CD4-positive, alpha-beta T cell treated with Interleukin-10 for 1 hour (primary cell): ENCODE measurements around the gene CARNS1.
"Not testable (repeated sequence)": the region's sequence is repeated elsewhere in the genome, so short reads cannot be mapped to it uniquely, and the experiment has no call there.

Experiments
- DNase-seq: peaks from one replicate; pipeline ENCODE4 v3.0.0-alpha.2; 2020

Gene CARNS1

DNA sequence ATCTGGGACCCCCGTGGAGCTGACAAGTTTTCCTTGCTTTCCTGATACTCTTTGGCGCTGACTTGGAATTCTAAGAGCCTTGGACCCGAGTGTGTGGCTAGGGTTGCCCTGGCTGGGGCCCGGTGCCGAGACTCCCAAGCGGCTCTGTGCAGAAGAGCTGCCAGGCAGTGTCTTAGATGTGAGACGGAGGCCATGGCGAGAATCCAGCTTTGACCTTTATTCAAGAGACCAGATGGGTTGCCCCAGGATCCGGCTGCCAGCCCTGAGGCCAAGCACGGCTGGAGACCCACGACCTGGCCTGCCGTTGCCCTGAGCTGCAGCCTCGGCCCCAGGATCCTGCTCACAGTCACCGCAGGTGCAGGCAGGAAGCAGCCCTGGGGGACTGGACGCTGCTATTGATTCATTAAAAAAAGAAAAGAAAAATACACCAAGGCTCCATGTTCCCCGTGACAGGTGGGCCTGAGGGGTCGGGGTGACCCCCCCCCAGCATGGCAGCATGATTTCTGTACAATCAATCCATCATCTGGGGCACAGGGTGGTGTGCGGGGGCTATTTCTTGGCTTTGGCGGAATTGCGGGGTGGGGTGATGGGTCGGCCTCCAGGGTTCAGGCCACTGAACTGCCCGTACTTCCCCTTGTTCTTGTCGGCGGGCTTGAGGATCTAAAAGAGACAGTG is 17.4 kb upstream of the CARNS1 start:
- DNase-seq, result no peak

DNA sequence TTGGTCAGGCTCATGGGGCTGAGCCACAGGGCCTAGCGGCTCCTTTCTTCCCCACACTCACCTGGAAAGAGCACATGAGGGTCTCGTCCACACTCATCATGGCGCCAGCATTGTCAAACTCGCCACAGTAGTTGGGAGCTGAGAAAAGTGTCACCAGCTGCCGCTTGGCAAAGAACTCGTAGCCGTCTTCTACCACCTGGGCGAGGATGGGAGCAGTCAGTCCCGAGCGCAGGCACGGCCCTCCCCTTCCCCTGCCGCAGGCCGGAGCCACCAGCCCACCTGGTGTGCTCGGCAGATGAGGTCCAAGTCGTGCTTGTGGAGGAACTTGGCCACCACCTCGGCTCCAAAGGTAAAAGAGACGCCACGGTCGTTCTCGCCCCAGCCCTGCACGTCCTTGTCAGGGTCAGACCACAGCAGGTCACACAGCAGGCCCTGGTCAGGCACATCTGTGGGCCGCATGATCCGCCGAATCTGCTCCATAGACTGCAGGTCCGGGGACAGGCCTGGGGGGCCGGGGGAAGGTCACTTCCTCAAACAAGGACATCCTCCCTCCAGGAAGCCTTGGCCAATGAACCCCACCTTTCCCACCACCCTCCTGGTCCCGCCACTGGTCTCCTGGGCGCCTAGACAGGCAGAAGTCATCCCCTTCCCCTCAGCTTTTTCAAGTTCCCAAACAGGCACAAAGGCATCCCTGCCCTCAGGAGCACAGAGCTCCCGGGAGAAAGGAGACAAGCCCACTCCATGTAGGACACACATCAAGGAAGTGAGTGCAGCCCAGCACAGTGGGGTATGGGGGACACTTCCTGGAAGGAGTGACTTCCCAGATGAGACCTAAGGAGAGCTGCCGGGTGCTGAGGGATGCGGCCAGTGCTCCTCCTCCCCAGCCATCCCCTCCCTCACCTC is 16.6 kb upstream of the CARNS1 start:
- DNase-seq, result no peak

DNA sequence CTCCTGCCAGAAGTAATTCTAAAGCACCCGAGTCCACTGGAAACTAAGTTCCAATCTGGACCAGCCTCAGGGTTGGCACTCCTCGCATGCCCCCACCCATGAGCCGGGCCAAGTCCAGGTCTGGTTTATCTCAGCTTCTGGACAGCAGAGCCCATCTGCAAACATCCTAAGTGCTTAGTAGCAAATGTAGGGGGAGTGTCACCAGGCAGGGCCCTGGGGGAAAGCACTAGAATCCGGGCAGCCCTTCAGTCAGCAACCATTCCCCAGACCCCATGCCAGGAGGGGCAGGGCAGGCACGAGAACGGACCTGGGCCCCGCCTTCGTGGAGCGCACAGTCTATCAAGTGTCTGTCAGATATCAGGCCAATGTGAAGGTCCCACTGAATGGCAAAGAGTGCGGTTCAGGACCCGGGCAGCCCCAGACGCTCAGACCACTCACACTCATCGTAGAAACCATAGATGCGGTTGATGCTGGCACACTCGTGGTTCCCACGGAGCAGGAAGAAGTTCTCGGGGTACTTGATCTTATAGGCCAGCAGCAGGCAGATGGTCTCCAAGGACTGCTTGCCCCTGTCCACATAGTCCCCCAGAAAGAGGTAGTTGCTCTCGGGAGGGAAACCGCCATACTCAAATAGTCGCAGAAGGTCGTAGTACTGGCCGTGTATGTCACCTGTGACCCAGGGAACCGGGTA is 15.1 kb upstream of the CARNS1 start:
- DNase-seq, result no peak

DNA sequence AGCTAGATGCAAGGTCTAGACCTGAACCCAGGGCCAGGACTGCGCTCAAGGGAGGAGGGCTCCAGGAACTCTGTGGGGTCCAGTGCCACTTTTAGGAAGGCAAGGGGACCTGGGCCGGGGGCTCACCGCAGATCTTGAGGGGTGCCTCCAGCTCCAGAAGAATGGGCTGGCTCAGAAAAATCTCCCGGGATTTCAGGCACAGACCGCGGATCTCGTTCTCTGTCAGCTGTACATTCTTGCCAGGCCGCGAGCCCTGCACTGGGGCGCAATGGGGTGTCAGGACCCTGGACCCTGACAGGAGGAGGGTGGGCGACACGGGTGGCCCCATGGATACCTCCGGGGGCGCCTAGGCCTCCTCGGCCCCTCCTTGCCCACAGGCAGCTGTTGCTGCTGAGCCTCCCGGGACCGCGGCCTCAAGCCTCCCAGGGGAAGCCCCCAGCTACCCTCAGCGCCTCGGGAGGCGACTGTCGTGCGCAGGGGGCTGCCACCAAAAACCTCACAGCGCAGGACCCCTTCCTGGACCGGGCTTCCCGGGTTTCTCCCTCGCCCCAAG is 14.5 kb upstream of the CARNS1 start:
- no peak for DNase-seq

DNA sequence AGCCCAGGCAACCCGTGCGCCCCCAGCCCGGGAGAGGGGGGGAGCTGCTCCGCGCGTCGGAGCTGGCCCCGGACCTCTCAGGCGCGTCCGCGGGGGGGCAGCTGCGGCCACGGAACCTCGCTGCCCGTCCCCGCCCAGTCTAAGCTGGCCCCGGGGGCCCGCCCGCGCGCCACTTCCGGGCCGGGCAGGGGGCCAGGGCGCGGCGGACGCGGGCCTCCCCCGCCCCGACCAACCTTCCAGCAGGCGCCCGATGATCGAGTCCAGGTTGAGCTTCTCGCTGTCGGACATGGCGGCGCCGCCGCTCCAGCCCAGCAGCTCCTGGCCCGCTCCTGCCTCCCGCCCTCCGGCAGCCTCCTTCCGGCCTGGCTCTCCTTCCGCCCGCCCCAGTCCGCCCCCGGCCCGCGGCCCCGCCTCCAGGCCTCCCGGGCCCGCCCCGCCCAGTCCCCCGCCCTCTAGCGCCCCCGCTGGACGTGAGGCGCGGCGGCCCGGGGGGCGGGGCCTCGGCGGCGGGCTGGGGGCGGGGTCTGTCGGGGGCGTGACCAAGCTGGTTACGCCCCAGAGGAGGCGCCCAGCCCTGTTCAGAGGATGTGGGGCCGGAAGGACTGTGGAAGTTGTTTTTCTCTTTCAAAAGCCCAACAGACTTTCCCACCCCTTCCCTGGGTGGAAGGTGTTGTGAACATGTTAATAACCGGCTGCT is 13.8 kb upstream of the CARNS1 start, which contains the start of gene PPP1CA:
Gene PPP1CA (minus strand): TSS at position 364 of the 697 bp plus-strand sequence. CDS start 76 bp downstream, at position 288.
- peak; percentile 90 for DNase-seq

DNA sequence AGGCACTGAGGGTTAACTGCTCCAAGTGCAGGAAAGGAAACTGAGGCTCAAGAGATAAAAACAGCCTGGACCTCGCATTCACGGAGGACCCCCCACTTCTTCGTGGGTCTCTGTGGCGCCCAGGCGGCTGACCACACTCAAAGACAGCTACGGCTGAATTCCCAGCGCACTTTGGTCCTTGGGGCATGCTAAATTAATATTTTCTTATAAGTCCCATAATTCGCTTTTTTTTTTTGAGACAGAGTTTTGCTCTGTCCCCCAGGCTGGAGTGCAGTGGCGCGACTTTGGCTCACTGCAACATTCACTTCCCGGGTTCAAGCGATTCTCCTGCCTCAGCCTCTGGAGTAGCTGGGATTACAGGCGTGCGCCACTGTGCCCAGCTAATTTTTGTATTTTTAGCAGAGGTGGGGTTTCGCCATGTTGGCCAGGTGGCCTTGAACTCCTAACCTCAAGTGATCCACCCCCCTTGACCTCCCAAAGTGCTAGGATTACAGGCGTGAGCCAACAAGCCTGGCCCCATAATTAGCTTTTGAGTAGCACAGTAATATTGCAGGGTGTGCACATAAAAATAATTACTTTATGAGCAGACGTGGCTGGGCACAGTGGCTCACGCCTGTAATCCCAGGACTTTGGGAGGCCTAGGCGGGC is 13.2 kb upstream of the CARNS1 start:
- DNase-seq, result not testable (repeated sequence)

DNA sequence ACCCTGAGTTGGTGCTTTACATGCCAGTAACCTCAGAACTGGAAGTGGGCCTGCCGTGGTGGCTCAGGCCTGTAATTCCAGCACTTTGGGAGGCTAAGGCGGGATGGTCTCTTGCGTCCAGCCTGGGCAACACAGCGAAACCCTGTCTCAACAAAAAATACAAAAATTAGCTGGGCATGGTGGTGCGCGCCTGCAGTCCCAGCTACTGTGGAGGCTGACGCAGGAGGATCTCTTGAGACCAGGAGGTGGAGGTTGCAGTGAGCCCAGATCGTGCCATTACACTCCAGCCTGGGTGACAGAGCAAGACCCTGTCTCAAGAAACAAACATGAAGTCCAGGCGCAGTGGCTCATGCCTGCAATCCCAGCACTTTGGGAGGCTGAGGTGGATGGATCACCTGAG is 12.4 kb upstream of the CARNS1 start:
- not testable (repeated sequence) for DNase-seq

DNA sequence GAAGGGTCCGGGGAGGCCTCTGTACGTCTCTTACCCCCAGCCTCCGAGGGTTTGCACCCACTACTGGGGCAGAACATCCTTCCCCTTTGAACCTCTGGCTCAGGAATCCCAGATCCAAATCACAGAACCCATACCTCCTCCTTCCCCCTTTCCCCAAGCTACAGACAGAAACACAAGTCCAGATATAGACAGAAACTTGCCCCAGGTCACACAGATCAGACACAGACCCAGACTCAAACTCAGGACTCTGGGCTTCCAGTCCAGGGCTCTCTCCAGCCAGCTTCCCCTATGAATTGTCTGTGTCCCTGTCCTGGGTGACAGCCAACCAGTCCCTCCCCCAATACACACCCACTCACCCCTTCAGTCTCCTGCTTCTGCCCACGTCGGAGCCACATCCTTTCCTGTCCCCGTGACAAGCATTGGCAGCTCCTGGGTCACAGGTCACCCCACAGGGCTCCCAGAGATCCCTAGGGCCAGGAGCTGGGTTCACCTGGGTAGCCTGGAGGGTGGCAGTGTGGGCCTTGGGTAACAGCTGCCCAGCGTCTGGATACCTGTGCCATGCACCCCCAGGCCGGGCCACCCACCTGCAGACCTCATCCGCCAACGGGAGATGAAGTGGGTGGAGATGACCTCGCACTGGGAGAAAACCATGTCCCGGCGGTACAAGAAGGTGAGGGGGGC is 10.8 kb upstream of the CARNS1 start:
- peak; percentile 65 for DNase-seq

DNA sequence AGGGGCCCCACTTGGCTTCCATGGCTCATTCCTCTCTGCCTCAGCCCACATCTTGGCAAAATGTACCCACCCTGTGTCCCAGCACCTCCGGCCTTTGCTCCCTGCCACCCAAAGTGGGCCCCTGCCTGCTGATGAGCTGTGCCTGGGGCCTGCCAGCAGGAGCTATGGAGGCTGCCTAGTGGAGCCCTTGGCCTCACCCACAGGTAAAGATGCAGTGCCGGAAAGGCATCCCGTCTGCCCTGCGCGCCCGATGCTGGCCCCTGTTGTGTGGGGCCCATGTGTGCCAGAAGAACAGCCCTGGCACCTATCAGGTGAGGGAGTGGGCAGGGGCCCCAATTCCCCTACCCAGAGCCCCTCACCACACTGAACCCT is 10.3 kb upstream of the CARNS1 start:
- DNase-seq, result no peak

DNA sequence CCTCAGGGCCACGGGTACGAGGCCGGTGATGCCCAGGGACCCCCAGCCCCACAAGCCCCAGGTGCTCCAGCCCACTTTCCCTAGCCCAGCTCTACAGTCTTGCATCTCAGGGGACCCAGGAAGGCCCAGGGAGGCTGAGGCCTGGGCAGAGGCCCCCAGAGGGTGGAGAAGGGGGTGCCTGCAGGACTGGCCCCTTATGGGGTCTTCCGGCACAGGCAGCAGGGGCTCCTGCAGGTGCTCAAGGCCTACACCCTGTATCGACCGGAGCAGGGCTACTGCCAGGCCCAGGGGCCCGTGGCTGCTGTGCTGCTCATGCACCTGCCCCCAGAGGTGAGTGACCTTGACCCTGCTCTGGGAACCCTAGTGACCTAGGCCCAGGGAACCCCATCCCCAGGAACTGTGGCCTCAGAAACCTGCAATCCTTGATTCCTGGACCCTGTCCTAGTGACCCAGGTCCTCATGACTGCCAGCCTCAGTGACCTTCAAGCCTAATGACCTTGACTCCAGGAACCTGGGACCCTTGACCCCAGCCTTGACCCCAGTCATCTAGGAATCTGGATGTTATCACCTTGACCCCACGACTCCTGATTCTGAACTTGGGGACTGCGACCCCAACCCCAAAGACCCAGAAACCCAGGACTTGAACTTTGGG is 9.7 kb upstream of the CARNS1 start:
- no peak for DNase-seq

DNA sequence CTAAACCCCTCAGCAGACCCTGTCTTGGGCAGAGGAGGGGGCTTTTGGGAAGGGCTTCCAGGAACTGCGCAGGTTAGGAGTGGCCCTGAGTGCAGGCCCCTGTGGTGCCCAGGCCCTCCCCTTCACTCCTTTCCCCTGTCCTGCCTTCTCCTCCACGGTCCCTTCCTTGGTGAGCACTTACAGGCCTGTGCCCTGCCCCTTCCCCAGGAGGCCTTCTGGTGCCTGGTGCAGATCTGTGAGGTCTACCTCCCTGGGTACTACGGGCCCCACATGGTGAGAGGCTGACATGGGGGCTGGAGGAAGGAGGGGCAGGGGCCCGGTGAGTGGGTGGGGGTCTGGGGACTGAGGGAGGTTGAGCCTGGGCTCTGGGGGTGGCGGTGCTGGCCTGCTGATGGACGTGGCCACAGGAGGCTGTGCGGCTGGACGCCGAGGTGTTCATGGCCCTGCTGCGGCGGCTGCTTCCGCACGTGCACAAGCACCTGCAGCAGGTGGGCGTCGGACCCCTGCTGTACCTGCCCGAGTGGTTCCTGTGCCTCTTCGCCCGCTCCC is 9.0 kb upstream of the CARNS1 start:
- no peak for DNase-seq

DNA sequence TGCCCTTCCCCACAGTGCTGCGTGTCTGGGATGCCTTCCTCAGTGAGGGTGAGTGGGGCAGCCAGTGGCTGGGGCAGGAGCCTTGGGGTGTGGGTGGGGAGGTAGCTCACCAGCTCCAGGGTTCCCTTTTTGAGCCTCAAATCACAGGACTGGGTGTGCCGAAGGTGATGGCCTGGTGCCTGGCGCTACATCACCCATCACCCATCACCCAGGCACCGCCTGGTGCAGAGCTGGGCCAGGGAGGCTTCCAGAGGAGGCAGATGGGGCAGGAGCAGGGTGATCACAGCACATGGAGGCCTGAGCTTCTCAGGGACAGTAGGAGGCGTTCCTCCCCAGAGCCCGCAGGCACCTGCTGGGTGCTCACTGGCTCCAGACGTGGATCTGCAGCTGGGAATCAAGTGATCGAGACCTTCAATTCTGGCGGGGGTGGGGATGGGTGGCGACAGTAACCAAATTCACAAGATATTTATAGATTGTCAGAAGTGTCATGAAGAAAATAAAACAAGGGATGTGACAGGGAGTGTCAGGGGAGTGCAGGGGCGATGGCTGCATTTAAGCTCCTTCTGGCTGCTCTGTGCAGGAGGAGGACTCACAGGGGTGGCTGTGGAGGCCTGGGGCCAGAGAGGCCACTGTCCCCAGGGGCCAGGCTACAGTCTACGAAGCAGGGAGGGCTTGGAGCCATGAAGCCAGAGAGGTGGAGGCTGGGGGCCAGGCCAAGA is 8.3 kb upstream of the CARNS1 start:
- no peak for DNase-seq

DNA sequence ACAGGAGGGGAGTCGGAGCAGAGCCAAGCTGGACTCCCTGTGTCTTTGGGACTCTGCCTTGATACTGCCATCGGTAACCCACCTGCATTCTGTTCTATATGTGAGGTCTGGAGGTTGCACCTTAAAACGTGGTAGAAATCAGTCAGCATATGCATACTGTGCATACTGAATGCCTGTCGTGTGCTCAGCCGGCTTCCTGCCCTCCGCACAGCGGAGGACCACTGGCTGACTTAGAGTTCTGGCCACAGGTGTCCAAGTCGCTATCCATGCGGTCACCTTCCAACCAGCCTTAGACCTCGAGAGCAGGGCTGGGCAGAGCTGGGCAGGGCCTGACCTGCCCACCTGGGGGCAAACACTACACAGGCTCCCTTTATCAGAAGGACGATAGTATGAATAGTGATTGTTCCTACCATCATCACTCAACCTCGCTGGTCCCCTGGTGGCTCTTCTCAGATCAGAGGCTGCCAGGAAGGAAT is 7.8 kb upstream of the CARNS1 start:
- no peak for DNase-seq

DNA sequence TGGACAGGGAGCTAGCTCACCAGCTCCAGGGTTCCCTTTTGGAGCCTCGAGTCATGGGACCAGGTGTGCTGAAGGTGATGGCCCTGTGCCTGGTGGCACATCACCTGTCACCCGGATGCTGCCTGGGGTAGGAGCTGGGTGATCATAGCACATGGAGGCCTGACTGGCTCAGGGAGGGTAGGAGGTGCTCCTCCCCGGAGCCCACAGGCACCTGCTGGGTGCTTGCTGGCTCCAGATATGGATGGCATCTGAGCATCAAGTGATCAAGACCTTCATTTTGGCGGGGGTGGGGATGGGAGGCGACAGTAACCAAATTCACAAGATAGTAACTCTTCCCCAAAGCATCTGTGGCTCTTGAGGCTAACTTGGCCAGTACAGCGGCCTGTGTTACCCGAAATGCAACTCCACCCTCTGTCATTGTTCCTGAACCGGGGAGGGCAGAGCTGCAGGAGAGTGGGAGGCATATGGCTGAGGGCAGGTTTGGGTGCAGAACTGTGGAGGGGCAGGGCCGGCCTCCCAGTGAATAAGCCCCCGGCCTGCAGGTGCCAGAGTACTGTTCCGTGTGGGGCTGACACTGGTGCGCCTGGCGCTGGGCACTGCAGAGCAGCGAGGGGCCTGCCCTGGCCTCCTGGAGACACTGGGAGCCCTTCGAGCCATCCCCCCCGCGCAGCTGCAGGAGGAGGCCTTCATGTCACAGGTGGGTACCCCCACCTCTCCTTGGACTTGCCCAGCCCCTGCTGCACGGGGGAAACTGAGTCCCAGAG is 6.9 kb upstream of the CARNS1 start:
- no peak for DNase-seq

DNA sequence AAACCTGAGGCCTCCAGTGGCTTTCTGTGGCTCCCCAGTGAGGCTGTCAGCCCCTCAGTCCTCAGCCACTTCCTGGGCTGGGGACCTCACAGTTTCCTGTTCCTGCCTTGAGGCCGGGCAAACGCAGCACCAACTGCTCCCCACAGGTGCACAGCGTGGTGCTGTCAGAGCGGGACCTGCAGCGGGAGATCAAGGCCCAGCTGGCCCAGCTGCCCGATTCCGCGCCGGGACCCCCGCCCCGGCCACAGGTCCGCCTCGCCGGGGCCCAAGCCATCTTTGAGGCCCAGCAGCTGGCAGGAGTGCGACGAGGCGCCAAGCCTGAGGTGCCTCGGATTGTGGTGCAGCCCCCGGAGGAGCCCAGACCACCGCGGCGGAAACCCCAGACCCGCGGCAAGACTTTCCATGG is 6.2 kb upstream of the CARNS1 start:
- DNase-seq, result peak; percentile 82

DNA sequence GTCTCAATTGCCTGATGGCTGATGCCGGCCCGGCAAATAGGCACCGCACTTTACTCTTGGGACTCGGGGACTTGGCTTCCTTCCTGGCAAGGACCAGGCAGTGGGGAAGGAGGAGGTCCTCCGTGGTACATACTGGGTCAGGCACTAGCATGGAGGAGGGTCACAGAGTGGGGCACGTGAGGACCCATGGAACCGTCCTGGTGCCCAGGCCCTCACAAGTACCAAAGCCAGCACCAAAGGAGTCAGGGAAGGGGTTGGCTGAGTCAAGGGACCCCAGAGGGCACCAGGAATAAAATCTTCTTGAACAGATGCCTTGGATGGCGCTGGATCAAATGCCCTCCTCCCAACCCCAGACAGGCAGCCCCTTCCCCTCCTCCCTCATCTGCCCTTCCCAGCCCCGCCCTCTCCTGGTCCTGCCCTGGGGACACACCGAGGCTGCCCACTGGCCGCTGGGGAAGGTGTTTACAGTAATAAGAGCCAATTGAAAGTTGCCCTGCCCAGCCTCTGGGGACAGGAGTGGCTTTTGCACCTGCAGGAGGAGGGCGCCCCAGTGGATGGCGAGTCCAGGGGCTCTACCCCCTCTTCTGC is 5.6 kb upstream of the CARNS1 start:
- DNase-seq, result no peak

DNA sequence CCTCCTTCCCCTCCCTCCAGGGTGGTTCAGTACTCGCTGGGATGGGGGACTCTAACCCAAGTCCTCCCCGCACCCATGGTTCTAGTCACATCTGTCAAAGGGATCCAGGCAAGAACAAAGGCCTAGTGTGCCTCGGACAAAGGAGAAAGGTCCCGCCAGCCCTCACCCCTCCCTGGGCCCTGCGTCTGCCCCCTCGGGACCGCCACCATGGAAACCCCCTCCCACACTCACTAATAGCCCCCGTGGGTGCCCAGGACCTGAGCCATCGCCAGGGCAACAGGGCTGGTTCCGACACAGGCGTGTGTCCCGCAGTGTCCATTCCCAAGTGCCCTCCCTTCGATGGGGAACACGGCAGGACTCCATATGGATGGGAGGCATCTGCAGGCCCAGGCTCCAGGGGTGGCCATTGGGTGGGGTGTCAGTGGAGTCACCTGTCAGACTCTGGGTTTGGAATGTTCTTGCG is 5.1 kb upstream of the CARNS1 start:
- DNase-seq, result no peak

DNA sequence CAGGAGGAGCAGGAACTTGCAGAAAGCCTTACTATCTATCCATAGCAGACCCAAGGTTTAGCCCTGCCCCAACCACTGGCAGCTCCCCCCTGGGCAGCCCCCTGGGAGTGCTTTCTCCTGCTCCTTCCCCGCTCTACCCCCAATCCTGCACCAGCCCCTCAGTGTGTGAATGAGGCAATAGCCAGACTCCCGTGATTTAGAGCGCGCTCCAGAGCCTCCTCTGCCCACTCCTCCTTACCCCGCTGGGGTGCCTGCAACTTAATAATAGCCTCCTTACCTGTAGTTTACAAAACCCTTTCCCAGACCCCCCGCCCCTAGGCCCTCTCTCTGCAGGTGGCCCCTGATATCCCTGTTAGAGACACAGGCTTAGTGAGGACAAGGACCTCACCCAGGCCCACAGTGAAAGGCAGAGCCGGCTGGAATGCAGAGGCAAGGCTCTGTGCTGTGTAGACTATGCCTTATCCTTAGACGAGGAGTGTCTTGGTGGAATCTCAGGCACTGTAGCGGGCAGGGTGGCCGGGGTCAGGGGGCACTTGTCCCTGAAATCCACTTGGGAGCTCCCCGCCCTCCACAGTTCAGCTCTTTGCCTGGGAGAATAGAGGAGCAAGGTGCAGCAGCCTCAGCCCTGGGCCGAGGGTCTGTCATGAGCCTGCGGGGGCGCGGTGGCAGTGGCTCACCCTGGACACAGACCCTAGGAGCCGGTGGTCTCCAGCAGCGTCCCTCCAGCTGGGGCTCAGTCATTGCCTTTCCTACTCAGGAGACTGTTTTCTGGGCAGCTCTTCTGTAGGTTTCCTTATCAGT is 4.3 kb upstream of the CARNS1 start:
- no peak for DNase-seq
